ENCODE results near the gene L1CAM.

Gene L1CAM

DNA sequence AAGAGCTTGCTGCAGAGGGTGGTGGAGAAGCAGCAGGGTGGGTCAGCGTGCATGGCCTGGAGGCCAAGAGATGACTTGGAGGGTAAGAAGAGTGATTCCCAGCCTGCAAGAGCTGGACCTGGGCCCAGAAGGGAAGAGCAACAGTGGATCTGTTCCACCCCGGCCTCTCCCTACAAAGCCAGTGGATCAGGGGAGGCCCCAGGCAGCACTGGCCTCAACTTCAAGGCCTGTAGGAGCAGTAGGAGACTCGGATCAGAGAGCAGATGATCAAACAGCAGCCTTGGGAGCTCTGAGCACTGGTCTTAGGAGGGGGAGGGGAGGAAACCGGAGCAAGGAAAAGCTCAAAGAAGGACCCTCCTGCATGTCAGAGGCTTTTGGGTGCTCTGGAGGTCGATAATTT is 7.6 kb downstream of the L1CAM start:
- no peak overlapping the region for H3K4me3 ChIP-seq (ENCODE audit: low read depth in 1 of 2, low read length in 2 of 2)

DNA sequence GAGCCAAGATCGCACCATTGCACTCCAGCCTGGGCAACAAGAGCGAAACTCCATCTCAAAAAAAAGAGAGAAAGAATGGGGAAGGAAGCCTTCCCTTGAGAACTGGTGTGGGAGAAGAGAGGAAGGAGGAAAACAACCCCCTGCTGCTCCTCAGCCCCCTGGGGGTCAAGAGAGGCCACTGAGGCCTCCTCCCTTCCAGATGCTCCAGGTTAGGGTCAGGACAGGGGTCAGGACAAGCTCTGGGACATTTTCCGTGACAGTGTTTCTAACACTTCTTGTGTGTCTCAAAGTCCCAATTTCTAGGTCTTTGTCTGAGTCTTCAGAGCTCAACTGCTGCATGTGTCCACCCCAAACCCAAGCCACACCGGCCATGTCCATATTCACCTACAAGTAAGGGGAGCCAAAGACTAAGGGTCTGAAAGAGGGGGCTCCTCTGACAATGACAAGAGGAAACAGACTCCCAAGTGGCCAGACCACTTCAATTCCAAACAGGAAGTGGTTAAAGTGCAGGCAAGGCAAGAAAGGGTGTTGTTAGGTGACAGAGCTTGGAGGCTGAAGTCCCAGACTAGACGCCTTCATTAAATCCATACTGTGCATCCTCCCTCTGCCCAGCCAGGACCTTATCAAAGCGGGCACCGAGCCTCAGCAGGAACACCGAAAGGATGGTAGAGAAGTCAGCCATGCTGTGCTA is 8.3 kb downstream of the L1CAM start:
- ATAC-seq (ENCODE audit: insufficient read depth, low read depth): no peak
- Histone ChIP-seq H3K79me2 (ENCODE audit: insufficient read depth, low read length) (no peaks in the 10 kb centered on the region), H3K4me1 (ENCODE audit: insufficient read depth, low read length) (no peaks in the 10 kb centered on the region; the same call in 1 of the 2 replicates), H3K9me3 (ENCODE audit: insufficient read depth, low read length, severe bottlenecking) (no peaks in the 10 kb centered on the region), H4K20me1 (ENCODE audit: insufficient read depth, low read length) (peaks cover 14% of the 10 kb centered on the region), H3K4me2 (ENCODE audit: insufficient read depth, low read length) (no peak overlapping the region), H3K27me3 (ENCODE audit: insufficient read depth, low read length, poor library complexity) (no peaks in the 10 kb centered on the region), H3K4me3 (ENCODE audit: low read depth in 1 of 2, low read length in 2 of 2) (no peak overlapping the region), H2AFZ (ENCODE audit: low read depth, low read length) (no peak overlapping the region), H3K27ac (ENCODE audit: low read length) (no peak overlapping the region), H3K36me3 (ENCODE audit: insufficient read depth, low read length) (no peaks in the 10 kb centered on the region), H3K9ac (ENCODE audit: low read depth, low read length) (no peak overlapping the region)
- no peak for TF ChIP-seq EZH2 (IDR thresholded peaks at IDR 0.05; ENCODE audit: borderline replicate concordance, low read depth, low read length, severe bottlenecking)
- TF ChIP-seq, protein P1, sequence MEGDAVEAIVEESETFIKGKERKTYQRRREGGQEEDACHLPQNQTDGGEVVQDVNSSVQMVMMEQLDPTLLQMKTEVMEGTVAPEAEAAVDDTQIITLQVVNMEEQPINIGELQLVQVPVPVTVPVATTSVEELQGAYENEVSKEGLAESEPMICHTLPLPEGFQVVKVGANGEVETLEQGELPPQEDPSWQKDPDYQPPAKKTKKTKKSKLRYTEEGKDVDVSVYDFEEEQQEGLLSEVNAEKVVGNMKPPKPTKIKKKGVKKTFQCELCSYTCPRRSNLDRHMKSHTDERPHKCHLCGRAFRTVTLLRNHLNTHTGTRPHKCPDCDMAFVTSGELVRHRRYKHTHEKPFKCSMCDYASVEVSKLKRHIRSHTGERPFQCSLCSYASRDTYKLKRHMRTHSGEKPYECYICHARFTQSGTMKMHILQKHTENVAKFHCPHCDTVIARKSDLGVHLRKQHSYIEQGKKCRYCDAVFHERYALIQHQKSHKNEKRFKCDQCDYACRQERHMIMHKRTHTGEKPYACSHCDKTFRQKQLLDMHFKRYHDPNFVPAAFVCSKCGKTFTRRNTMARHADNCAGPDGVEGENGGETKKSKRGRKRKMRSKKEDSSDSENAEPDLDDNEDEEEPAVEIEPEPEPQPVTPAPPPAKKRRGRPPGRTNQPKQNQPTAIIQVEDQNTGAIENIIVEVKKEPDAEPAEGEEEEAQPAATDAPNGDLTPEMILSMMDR (IDR thresholded peaks at IDR 0.05; ENCODE audit: borderline replicate concordance, extremely low read depth, low read length, poor library complexity, severe bottlenecking): no peak
- DNase-seq: no peak

More for the DNA sequence above, 7.6 kb downstream of the L1CAM start:
- H3K4me1 ChIP-seq (ENCODE audit: insufficient read depth, low read length): no peaks in the 10 kb centered on the region; the same call in 1 of the 2 replicates
- H3K27ac ChIP-seq (ENCODE audit: low read length): no peak overlapping the region
- no peak overlapping the region for H3K4me2 ChIP-seq (ENCODE audit: insufficient read depth, low read length)
- no peaks in the 10 kb centered on the region for H3K36me3 ChIP-seq (ENCODE audit: insufficient read depth, low read length)
- H2AFZ ChIP-seq (ENCODE audit: low read depth, low read length): no peak overlapping the region
- no peaks in the 10 kb centered on the region for H3K27me3 ChIP-seq (ENCODE audit: insufficient read depth, low read length, poor library complexity)
- ATAC-seq (ENCODE audit: insufficient read depth, low read depth) (no peak), DNase-seq (no peak)
- H3K9me3 ChIP-seq (ENCODE audit: insufficient read depth, low read length, severe bottlenecking): no peaks in the 10 kb centered on the region
- no peak overlapping the region for H3K9ac ChIP-seq (ENCODE audit: low read depth, low read length)
- no peak for TF ChIP-seq EZH2 (IDR thresholded peaks at IDR 0.05; ENCODE audit: borderline replicate concordance, low read depth, low read length, severe bottlenecking)
- TF ChIP-seq, protein P1 (IDR thresholded peaks at IDR 0.05; ENCODE audit: borderline replicate concordance, extremely low read depth, low read length, poor library complexity, severe bottlenecking): no peak
- H4K20me1 ChIP-seq (ENCODE audit: insufficient read depth, low read length): peaks cover 14% of the 10 kb centered on the region
- no peaks in the 10 kb centered on the region for H3K79me2 ChIP-seq (ENCODE audit: insufficient read depth, low read length)

- TF ChIP-seq EZH2 (IDR thresholded peaks at IDR 0.05; ENCODE audit: borderline replicate concordance, low read depth, low read length, severe bottlenecking): no peak
- TF ChIP-seq, protein P1 (IDR thresholded peaks at IDR 0.05; ENCODE audit: borderline replicate concordance, extremely low read depth, low read length, poor library complexity, severe bottlenecking): no peak
- H2AFZ ChIP-seq (ENCODE audit: low read depth, low read length): no peak overlapping the region
- no peaks in the 10 kb centered on the region for H3K9me3 ChIP-seq (ENCODE audit: insufficient read depth, low read length, severe bottlenecking)
These were observed 9.9 kb downstream of the L1CAM start for GRCh38 chrX:153876112-153876491.

More at GRCh38 chrX:153876112-153876491, 9.9 kb downstream of the L1CAM start:
- no peak overlapping the region for H3K4me2 ChIP-seq (ENCODE audit: insufficient read depth, low read length)
- no peak overlapping the region for H3K4me3 ChIP-seq (ENCODE audit: low read depth in 1 of 2, low read length in 2 of 2)
- ATAC-seq (ENCODE audit: insufficient read depth, low read depth) (no peak), DNase-seq (no peak)
- no peaks in the 10 kb centered on the region for H3K27me3 ChIP-seq (ENCODE audit: insufficient read depth, low read length, poor library complexity)
- H3K4me1 ChIP-seq (ENCODE audit: insufficient read depth, low read length): no peaks in the 10 kb centered on the region; the same call in 1 of the 2 replicates
- no peaks in the 10 kb centered on the region for H3K36me3 ChIP-seq (ENCODE audit: insufficient read depth, low read length)
- no peak overlapping the region for H3K9ac ChIP-seq (ENCODE audit: low read depth, low read length)
- H4K20me1 ChIP-seq (ENCODE audit: insufficient read depth, low read length): peaks cover 14% of the 10 kb centered on the region
- H3K79me2 ChIP-seq (ENCODE audit: insufficient read depth, low read length): no peaks in the 10 kb centered on the region
- H3K27ac ChIP-seq (ENCODE audit: low read length): no peak overlapping the region
